Kidney glomerular epithelial cell (primary cell): ENCODE results near the gene KHNYN.
"Not testable (repeated sequence)": the region's sequence is repeated elsewhere in the genome, so short reads cannot be mapped to it uniquely, and the experiment has no call there.

ENCODE experiments used
- DNase-seq: peaks from one replicate; lab custom pipeline; 2025; lab: John Stamatoyannopoulos, UW

Gene KHNYN

GRCh38 chr14:24475261-24475660 is 45.5 kb downstream of the KHNYN start:
- no peak for DNase-seq

- not testable (repeated sequence) for DNase-seq
Measured at GRCh38 chr14:24479999-24480398, 50.2 kb downstream of the KHNYN start.

- DNase-seq, result peak; percentile 6
Measured at GRCh38 chr14:24481622-24482324, 52.0 kb downstream of the KHNYN start.

DNA sequence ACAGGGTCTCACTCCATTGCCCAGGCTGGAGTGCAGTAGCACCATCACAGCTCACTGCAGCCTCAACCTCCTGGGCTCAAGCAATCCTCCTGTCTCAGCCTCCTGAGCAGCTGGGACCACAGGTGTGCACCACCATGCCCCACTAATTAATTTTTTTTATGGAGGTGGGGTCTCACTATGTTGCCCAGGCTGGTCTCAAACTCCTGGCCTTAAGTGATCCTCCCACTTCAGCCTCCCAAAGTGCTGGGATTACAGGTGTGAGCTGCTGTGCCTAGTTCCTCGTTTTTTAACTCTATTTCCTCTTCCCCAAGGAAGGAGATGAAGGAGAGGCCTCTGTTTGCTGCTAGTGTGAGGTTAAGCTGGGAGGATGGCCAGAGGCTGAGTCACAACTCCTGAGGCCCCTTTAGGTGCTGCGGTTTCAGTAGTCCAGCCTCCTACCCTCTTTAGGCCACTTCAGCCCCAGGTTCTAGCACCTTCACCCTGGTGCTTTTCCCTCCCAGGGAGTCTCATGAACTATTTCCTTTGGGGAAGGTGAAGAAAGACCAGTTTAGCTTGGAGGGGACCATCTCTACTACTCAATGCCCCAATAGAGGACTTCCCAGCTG is 53.0 kb downstream of the KHNYN start:
- not testable (repeated sequence) for DNase-seq

- no peak for DNase-seq
Measured at GRCh38 chr14:24483604-24484252, 54.0 kb downstream of the KHNYN start.
